K562 (cell line): ENCODE data around the gene WASF2. TPM values are rescaled to one million over a fixed set of nuclear protein-coding genes. Genes with fewer than 3 reads are reported as not detected.
A peak's percentile ranks its signal among the peaks of the same experiment; 100 is the strongest.

Experiments used
- ATAC-seq: fragments of 200-7000 bp; cut with Tn5 transposase; 3 replicates; pipeline ENCODE4 v1.9.1; 2020; ENCODE audit warnings: moderate library complexity
- BruUV-seq: library from RNA; stranded (reverse); fragments of 400-500 nt; replicated peaks from 2 replicates; lab custom pipeline; 2021; lab: Mats Ljungman, UMichigan
- CTCF ChIA-PET: fragments of 300-600 bp; formaldehyde crosslinking; extraction: SDS; loops from one replicate; lab custom pipeline; 2021; ENCODE audit warnings: low intra/inter-chr PET ratio; lab: Yijun Ruan, JAX
- POLR2A ChIA-PET: fragments of 300-600, 350-650 bp; sonication (Branson Sonifier 250); formaldehyde crosslinking; extraction: SDS; loops from one replicate; lab custom pipeline; 2021; ENCODE audit warnings: antibody characterized with exemption, inconsistent platforms; lab: Yijun Ruan, JAX
- DNase-seq, 4 experiments: peaks; one replicate each; pipeline versions ENCODE4 v3.0.0 to v3.0.0-alpha.2; 2011 to 2018; ENCODE audit warnings: low spot score in 3 of 4, mixed read lengths in 3 of 4; ENCODE audit errors: extremely low read depth in 1 of 4
- FAIRE-seq: peaks from 2 replicates; lab custom pipeline; 2011; peaks lifted over from hg19 to GRCh38; lab: Jason Lieb, UNC
- H2AFZ ChIP-seq: 2 replicates; pipeline ENCODE4 v1.6.0; 2011; ENCODE audit warnings: low read depth, low read length, control low read depth, inconsistent platforms
- H3K27ac ChIP-seq: fragments of 200-600 bp; 3 replicates; pipeline ENCODE4 v1.8.0; 2011; ENCODE audit warnings: low read depth, mild to moderate bottlenecking, control low read depth, inconsistent platforms, low read length, moderate library complexity, mixed read lengths; ENCODE audit errors: extremely low read depth
- H3K27me3 ChIP-seq, 2 experiments: fragments of 300-600 bp in 1 of 2; 2 replicates in 1 of 2; 3 replicates in 1 of 2; pipeline versions ENCODE4 v1.6.0 to v1.8.0; 2011; ENCODE audit warnings: inconsistent platforms in 2 of 2, low read length in 2 of 2, mild to moderate bottlenecking in 1 of 2, mixed read lengths in 1 of 2, moderate library complexity in 1 of 2; ENCODE audit not compliant: control insufficient read depth in 2 of 2, insufficient read depth in 2 of 2
- H3K36me3 ChIP-seq: fragments of 300-600 bp; 3 replicates; pipeline ENCODE4 v1.8.0; 2011; ENCODE audit warnings: mild to moderate bottlenecking, low read length, inconsistent platforms; ENCODE audit not compliant: control insufficient read depth, insufficient read depth
- H3K4me1 ChIP-seq, 2 experiments: fragments of 200-600 bp in 1 of 2; replicated peaks in 1 of 2; 2 replicates in 1 of 2; 3 replicates in 1 of 2; pipeline versions ENCODE4 v1.5.1 to v1.8.0; 2011; ENCODE audit warnings: inconsistent platforms in 2 of 2, low read length in 2 of 2, mild to moderate bottlenecking in 1 of 2, mixed read lengths in 1 of 2, moderate library complexity in 1 of 2; ENCODE audit not compliant: control insufficient read depth in 2 of 2, insufficient read depth in 2 of 2
- H3K4me2 ChIP-seq: 2 replicates; pipeline ENCODE4 v1.6.1; 2011; ENCODE audit warnings: low read length, control low read depth, inconsistent platforms, mixed read lengths; ENCODE audit not compliant: insufficient read depth
- H3K4me3 ChIP-seq: fragments of 200-600 bp; sonication (generic), shearing (Covaris generic); 2 replicates; pipeline ENCODE4 v1.5.1; 2016; ENCODE audit warnings: control low read depth, inconsistent platforms
- H3K79me2 ChIP-seq: fragments of 200-600 bp; 3 replicates; pipeline ENCODE4 v1.8.0; 2011; ENCODE audit warnings: low read length, inconsistent platforms; ENCODE audit not compliant: control insufficient read depth, insufficient read depth
- H3K9ac ChIP-seq, 2 experiments: 2 replicates each; pipeline versions ENCODE4 v1.6.0 to v1.6.1; 2011; ENCODE audit warnings: low read depth in 2 of 2, low read length in 2 of 2, control low read depth in 1 of 2, inconsistent platforms in 1 of 2, mild to moderate bottlenecking in 1 of 2, mixed read lengths in 1 of 2; ENCODE audit not compliant: insufficient read depth in 1 of 2
- H3K9me1 ChIP-seq: one replicate; pipeline ENCODE4 v1.6.0; 2011; ENCODE audit warnings: inconsistent platforms, mild to moderate bottlenecking, low read length, moderate library complexity; ENCODE audit not compliant: control insufficient read depth, insufficient read depth
- H3K9me3 ChIP-seq: replicated peaks from 2 replicates; pipeline ENCODE4 v1.5.1; 2011; ENCODE audit warnings: low read depth, low read length, inconsistent platforms; ENCODE audit not compliant: control insufficient read depth, insufficient read depth
- H4K20me1 ChIP-seq: replicated peaks from 2 replicates; pipeline ENCODE4 v1.6.1; 2011; ENCODE audit warnings: low read length, inconsistent platforms, mixed read lengths; ENCODE audit not compliant: control insufficient read depth, insufficient read depth
- BRD9 ChIP-seq: fragments of 450-650 bp; IDR thresholded peaks from 2 replicates; pipeline ENCODE4 v1.6.1; 2018; ENCODE audit warnings: low read depth; ENCODE audit not compliant: partially characterized antibody
- ILF3 ChIP-seq: fragments of 450-650 bp; IDR thresholded peaks from 2 replicates; pipeline ENCODE4 v1.6.1; 2018; ENCODE audit warnings: antibody characterized with exemption, mild to moderate bottlenecking, moderate library complexity, borderline replicate concordance
- KDM2B ChIP-seq: fragments of 250-450 bp; sonication (Bioruptor Pico); IDR thresholded peaks from 2 replicates; pipeline ENCODE4 v1.8.0; 2021; ENCODE audit warnings: mild to moderate bottlenecking, moderate library complexity
- KDM5B ChIP-seq: fragments of 200-600 bp; sonication (generic); IDR thresholded peaks from 2 replicates; pipeline ENCODE4 v1.6.1; 2012; ENCODE audit warnings: low read depth, mild to moderate bottlenecking, moderate library complexity, low read length, control low read depth, inconsistent platforms; ENCODE audit not compliant: insufficient replicate concordance
- MAFF ChIP-seq: IDR thresholded peaks from 2 replicates; pipeline ENCODE4 v1.6.1; 2012; ENCODE audit warnings: low read length, improper control_type of control experiment
- MAZ ChIP-seq, 2 experiments: fragments of 450-650 bp in 1 of 2; sonication (generic) in 1 of 2; formaldehyde crosslinking; IDR thresholded peaks in 1 of 2; conservative IDR thresholded peaks in 1 of 2; 2 replicates each; pipeline versions ENCODE4 v1.4.0 to v1.5.0; 2020; ENCODE audit warnings: mild to moderate bottlenecking in 1 of 2, missing genetic modification reagents in 1 of 2
- MTA3 ChIP-seq: fragments of 450-650 bp; formaldehyde crosslinking; IDR thresholded peaks from 2 replicates; pipeline ENCODE4 v1.6.1; 2017; ENCODE audit warnings: mild to moderate bottlenecking, borderline replicate concordance
- MYC ChIP-seq, 2 experiments: fragments of 250-450 bp in 1 of 2; sonication (Bioruptor Pico) in 1 of 2; IDR thresholded peaks; 2 replicates each; pipeline versions ENCODE4 v1.5.1 to v1.6.1; 2012 to 2021; ENCODE audit warnings: low read depth in 2 of 2, borderline replicate concordance in 1 of 2, improper control_type of control experiment in 1 of 2, low read length in 1 of 2, mild to moderate bottlenecking in 1 of 2, moderate library complexity in 1 of 2
- POLR2A ChIP-seq: fragments of 450-650 bp; conservative IDR thresholded peaks from 2 replicates; pipeline ENCODE4 v1.6.1; 2016
- SAP30 ChIP-seq: fragments of 200-600 bp; sonication (generic); IDR thresholded peaks from 2 replicates; pipeline ENCODE4 v1.6.1; 2012; ENCODE audit warnings: borderline replicate concordance, low read depth, mild to moderate bottlenecking, moderate library complexity, low read length, control low read depth, inconsistent platforms; ENCODE audit not compliant: insufficient read depth, poor library complexity, severe bottlenecking
- SIN3B ChIP-seq: fragments of 450-650 bp; IDR thresholded peaks from 2 replicates; pipeline ENCODE4 v1.6.1; 2017; ENCODE audit warnings: low read depth, mild to moderate bottlenecking, moderate library complexity
- SMAD4 ChIP-seq: fragments of 250-450 bp; sonication (Bioruptor Pico); conservative IDR thresholded peaks from 2 replicates; pipeline ENCODE4 v1.8.0; 2021; ENCODE audit warnings: inconsistent platforms, mild to moderate bottlenecking, moderate library complexity
- TFAM ChIP-seq: fragments of 250-450 bp; sonication (Bioruptor Pico); conservative IDR thresholded peaks from 2 replicates; pipeline ENCODE4 v1.5.0; 2021; ENCODE audit warnings: mild to moderate bottlenecking, moderate library complexity
- TSC22D4 ChIP-seq: fragments of 450-650 bp; IDR thresholded peaks from 2 replicates; pipeline ENCODE4 v1.6.1; 2016; ENCODE audit warnings: missing genetic modification characterization, missing biosample characterization, control low read depth
- YY1 ChIP-seq, 3 experiments: IDR thresholded peaks; 2 replicates each; pipeline ENCODE4 v1.6.1; 2011; ENCODE audit warnings: low read length in 2 of 3, mild to moderate bottlenecking in 2 of 3, moderate library complexity in 2 of 3, borderline replicate concordance in 1 of 3, control low read depth in 1 of 3, low read depth in 1 of 3; ENCODE audit not compliant: insufficient read depth in 3 of 3, insufficient replicate concordance in 2 of 3, control insufficient read depth in 1 of 3, insufficient read length in 1 of 3; ENCODE audit errors: extremely low read depth in 1 of 3
- ZNF583 ChIP-seq: fragments of 250-450 bp; sonication (Bioruptor Pico); IDR thresholded peaks from 2 replicates; pipeline ENCODE4 v1.4.0; 2020
- WGBS: fragments of 100-300 bp; shearing (Covaris generic); methylation state at CpG from one replicate; pipeline ENCODE4 v1.1.6; 2016; ENCODE audit warnings: low coverage, mixed read lengths; ENCODE audit not compliant: insufficient coverage; ENCODE audit errors: missing lambda C conversion rate; 5-methylcytosine and 5-hydroxymethylcytosine counted together
- in situ Hi-C: fragments of 300-500 bp; cut with MboI; formaldehyde crosslinking; loops from 4 replicates; pipeline ENCODE4 v1.15.0; 2018; ENCODE audit warnings: inconsistent platforms, mixed read lengths
- intact Hi-C: fragments of 100-400 bp; cut with micrococcal nuclease; formaldehyde crosslinking; loops from 2 replicates; pipeline ENCODE4 v1.14.2; 2022
- polyA plus RNA-seq, 8 experiments: library from polyadenylated mRNA; depleted of rRNA in 4 of 8; stranded (reverse) in 5 of 8; unstranded in 3 of 8; fragments of >200 nt; fragmentation: Nextera tagmentation in 2 of 8; fragmentation: Illumina TruSeq in 1 of 8; extraction: Ambion mirVana in 2 of 8; extraction: Trizol in 1 of 8; gene quantifications; 2 replicates each; pipeline versions ENCODE4 v1.2.1 to v1.2.3, GENCODE V29; 2011 to 2014; ENCODE audit warnings: inconsistent platforms in 1 of 8, missing spikeins in 1 of 8
- total RNA-seq, 7 experiments: library from RNA; depleted of rRNA in 6 of 7; stranded (reverse); fragments of >200 nt in 6 of 7; fragmentation: Illumina TruSeq in 2 of 7; extraction: Trizol in 2 of 7; gene quantifications; 2 replicates each; pipeline versions ENCODE4 v1.2.1 to v1.2.3, GENCODE V29; 2011 to 2021; ENCODE audit warnings: low replicate concordance in 1 of 7
- TF ChIP-seq, protein P1 (sequence below): fragments of 450-650 bp; IDR thresholded peaks from 2 replicates; pipeline ENCODE4 v1.7.1; 2018; ENCODE audit warnings: mild to moderate bottlenecking, low read depth; ENCODE audit not compliant: partially characterized antibody

The WASF2 gene
- total and polyA plus RNA-seq, 9 of the 15 experiments (the other 6 are each of a cell fraction or from before 2014, with no cell fraction given) = 8.2 to 163 (median 31.2) TPM

- BruUV-seq = TSS peak; percentile 87
- Histone ChIP-seq H3K36me3 (no peaks in the 10 kb centered on the region), H3K4me3 (peak within 1 kb of the TSS; percentile 82), H3K79me2 (no peaks in the 10 kb centered on the region), H4K20me1 (no peaks in the 10 kb centered on the region; the same call in 1 of the 2 replicates), H3K9me3 (no peaks in the 10 kb centered on the region), H3K9me1 (no peaks in the 10 kb centered on the region), H3K27ac (peak within 1 kb of the TSS; percentile 78), H3K4me2 (peak within 1 kb of the TSS; percentile 84), H3K4me1 (peaks cover 20 to 48% of the 10 kb centered on the region in 2 experiments; a peak in 4 of 5 replicates), H3K9ac (peak within 1 kb of the TSS; percentile 85 to 91), H3K27me3 (no peaks in the 10 kb centered on the region), H2AFZ (peak within 1 kb of the TSS; percentile 92)
- peak; percentile 86 for ATAC-seq
- peak; percentile 90 to 91 (median 90) for DNase-seq
- intact Hi-C loops = loop anchor here (10.0 kb wide), 1 partner anchor 172 kb away; no protein-coding TSS in a partner anchor
- under 1% methylated on average over 45 of the region's 67 CpGs for WGBS
- FAIRE-seq = peak; percentile 83
- CTCF ChIA-PET = interaction anchor here (0.6 to 1.0 kb wide), 4 partner anchors 26 to 84 kb away, joined by 3 to 5 read pairs (median 4); partner anchors contain the start of gene GPR3
- in situ Hi-C loops = no loop called here
- POLR2A ChIA-PET = interaction anchor here (0.6 to 3.3 kb wide), 23 partner anchors 11 to 333 kb away, joined by 3 to 20 read pairs (median 3); partner anchors contain the start of genes CD164L2 and SYTL1
- peak; percentile 57 for TF ChIP-seq BRD9
- TF ChIP-seq MTA3 = peak; percentile 54; the same call in 1 of the 2 replicates
- 0 out of 2 replicates have a peak, but pooled peaks have one; percentile 10 for TF ChIP-seq ZNF583 (CRISPR knock-in tag)
- TF ChIP-seq KDM5B = peak; percentile 85
- peak; percentile 34 to 69; a peak in 2 of 4 replicates for TF ChIP-seq MAZ (CRISPR knock-in tag; conservative IDR thresholded peaks at IDR 0.05 in 1 of 2, IDR thresholded peaks at IDR 0.05 in 1 of 2)
- TF ChIP-seq SIN3B = peak; percentile 70
- TF ChIP-seq, protein P1, sequence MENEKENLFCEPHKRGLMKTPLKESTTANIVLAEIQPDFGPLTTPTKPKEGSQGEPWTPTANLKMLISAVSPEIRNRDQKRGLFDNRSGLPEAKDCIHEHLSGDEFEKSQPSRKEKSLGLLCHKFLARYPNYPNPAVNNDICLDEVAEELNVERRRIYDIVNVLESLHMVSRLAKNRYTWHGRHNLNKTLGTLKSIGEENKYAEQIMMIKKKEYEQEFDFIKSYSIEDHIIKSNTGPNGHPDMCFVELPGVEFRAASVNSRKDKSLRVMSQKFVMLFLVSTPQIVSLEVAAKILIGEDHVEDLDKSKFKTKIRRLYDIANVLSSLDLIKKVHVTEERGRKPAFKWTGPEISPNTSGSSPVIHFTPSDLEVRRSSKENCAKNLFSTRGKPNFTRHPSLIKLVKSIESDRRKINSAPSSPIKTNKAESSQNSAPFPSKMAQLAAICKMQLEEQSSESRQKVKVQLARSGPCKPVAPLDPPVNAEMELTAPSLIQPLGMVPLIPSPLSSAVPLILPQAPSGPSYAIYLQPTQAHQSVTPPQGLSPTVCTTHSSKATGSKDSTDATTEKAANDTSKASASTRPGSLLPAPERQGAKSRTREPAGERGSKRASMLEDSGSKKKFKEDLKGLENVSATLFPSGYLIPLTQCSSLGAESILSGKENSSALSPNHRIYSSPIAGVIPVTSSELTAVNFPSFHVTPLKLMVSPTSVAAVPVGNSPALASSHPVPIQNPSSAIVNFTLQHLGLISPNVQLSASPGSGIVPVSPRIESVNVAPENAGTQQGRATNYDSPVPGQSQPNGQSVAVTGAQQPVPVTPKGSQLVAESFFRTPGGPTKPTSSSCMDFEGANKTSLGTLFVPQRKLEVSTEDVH = peak; percentile 87
- TF ChIP-seq MYC (IDR thresholded peaks at IDR 0.05; ENCODE audit: low read depth, low read length) = peak; percentile 84
- TF ChIP-seq MYC (CRISPR knock-in tag; IDR thresholded peaks at IDR 0.05; ENCODE audit: borderline replicate concordance, low read depth) = peak; percentile 42; the same call in 1 of the 2 replicates
- TF ChIP-seq MAFF = no peak
- no peak for TF ChIP-seq TSC22D4 (tag)
- peak; percentile 74 for TF ChIP-seq POLR2A
- peak; percentile 87 for TF ChIP-seq SMAD4
- TF ChIP-seq YY1 (IDR thresholded peaks at IDR 0.05; ENCODE audit: borderline replicate concordance in 1 of 3, control insufficient read depth in 1 of 3, extremely low read depth in 1 of 3, insufficient read depth in 3 of 3, insufficient read length in 1 of 3, insufficient replicate concordance in 2 of 3, low read depth in 1 of 3, low read length in 2 of 3) = peak in 2 of 3 experiments; percentile 80 to 89
- peak; percentile 76; the same call in 1 of the 2 replicates for TF ChIP-seq KDM2B (CRISPR knock-in tag)
- no peak for TF ChIP-seq ILF3
- peak; percentile 82 for TF ChIP-seq SAP30
- TF ChIP-seq TFAM (CRISPR knock-in tag) = no peak
Observed at GRCh38 chr1:27366411-27367159, 123.4 kb downstream of the WASF2 start, which contains the start of gene MAP3K6. Gene MAP3K6, minus strand, starts transcription at chr1:27366961. Its CDS starts 364 bp downstream, at chr1:27366597.
